Peyer's patch (tissue), 4 donors: ENCODE measurements around the gene CELSR1. TPM values are rescaled to one million over a fixed set of nuclear protein-coding genes. Genes with fewer than 3 reads are reported as not detected.

ENCODE experiments used
- DNase-seq, 3 donors: peaks; one replicate each; pipeline ENCODE4 v3.0.0-alpha.2; 2017 to 2019
- H3K27ac ChIP-seq, 4 donors: fragments of 200-600 bp; sonication (generic); one replicate each; pipeline ENCODE4 v1.5.1; 2016 to 2019
- H3K27me3 ChIP-seq, 2 donors: fragments of 200-600 bp; sonication (generic); one replicate each; pipeline ENCODE4 v1.5.1; 2019
- H3K36me3 ChIP-seq, 3 donors: fragments of 200-600 bp; sonication (generic); one replicate each; pipeline ENCODE4 v1.5.1; 2016 to 2019
- H3K4me1 ChIP-seq, 4 donors: fragments of 200-600 bp; sonication (generic); one replicate each; pipeline ENCODE4 v1.5.1; 2016 to 2019
- H3K4me3 ChIP-seq, 4 donors: fragments of 200-600 bp; sonication (generic); 1 replicate in 3 of 4; 2 replicates in 1 of 4; pipeline ENCODE4 v1.5.1; 2016 to 2019; ENCODE audit warnings: mild to moderate bottlenecking in 1 of 4
- H3K9me3 ChIP-seq, 4 donors: fragments of 200-600 bp; sonication (generic); one replicate each; pipeline ENCODE4 v1.5.1; 2016 to 2019; ENCODE audit warnings: mild to moderate bottlenecking in 1 of 4
- POLR2A ChIP-seq, 2 donors: fragments of 450-650 bp; IDR thresholded peaks; one replicate each; pipeline ENCODE4 v1.5.1; 2017; ENCODE audit warnings: antibody characterized with exemption in 2 of 2, mild to moderate bottlenecking in 2 of 2, moderate library complexity in 2 of 2
- total RNA-seq, 4 donors: library from RNA; depleted of rRNA; stranded (reverse); fragments of >200 nt; gene quantifications; one replicate each; pipeline ENCODE4 v1.1.0, GENCODE V29; 2016
- TF ChIP-seq, protein P1 (sequence below), 6 experiments: fragments of 450-650 bp in 4 of 6; fragments of 200-600 bp in 2 of 6; sonication (generic) in 1 of 6; IDR thresholded peaks; one replicate each; pipeline ENCODE4 v1.5.1; 2017 to 2019; ENCODE audit warnings: antibody characterized with exemption in 6 of 6, mild to moderate bottlenecking in 3 of 6, moderate library complexity in 1 of 6

Gene CELSR1
- total RNA-seq, 4 donors from 2014 or later, result 1.1 to 22.3 (median 1.5) TPM

DNA sequence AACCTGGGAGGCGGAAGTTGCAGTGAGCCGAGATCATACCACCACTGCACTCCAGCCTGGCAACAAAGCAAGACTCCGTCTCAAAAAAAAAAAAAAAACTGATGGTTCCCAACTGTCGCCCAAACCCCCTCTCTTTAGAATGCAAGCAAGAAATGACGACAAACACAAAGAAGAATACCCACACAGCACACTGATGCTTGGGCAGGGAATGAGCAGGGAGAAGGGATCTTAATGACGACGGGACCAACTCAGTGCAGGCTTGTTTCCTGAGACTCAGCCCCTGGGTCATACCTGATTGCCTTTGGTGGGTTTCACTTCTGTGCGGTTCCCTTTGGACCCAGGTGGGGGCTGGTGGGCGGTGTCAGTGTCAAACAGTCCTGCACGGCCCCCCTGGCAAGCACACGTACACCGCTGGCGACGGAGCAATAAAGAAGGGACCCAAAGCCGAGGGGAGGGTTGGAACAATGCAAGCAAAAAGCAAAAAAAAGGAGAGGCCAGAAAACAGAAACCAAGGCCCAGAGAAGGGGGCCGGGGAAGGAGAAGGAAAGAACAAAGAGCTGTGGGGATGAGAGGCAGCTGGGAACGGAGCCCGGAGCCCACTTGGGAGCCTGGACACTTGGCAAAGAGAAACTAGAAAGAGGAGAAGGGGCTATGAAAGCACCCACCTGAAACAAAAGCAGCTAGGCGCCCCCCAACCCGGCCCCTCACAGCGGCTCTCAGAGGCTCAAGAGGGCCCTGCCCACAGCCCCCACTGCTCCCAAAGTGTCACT, 99.6 kb downstream of the CELSR1 start:
- TF ChIP-seq POLR2A (IDR thresholded peaks at IDR 0.05), result no peak
- TF ChIP-seq, protein P1, sequence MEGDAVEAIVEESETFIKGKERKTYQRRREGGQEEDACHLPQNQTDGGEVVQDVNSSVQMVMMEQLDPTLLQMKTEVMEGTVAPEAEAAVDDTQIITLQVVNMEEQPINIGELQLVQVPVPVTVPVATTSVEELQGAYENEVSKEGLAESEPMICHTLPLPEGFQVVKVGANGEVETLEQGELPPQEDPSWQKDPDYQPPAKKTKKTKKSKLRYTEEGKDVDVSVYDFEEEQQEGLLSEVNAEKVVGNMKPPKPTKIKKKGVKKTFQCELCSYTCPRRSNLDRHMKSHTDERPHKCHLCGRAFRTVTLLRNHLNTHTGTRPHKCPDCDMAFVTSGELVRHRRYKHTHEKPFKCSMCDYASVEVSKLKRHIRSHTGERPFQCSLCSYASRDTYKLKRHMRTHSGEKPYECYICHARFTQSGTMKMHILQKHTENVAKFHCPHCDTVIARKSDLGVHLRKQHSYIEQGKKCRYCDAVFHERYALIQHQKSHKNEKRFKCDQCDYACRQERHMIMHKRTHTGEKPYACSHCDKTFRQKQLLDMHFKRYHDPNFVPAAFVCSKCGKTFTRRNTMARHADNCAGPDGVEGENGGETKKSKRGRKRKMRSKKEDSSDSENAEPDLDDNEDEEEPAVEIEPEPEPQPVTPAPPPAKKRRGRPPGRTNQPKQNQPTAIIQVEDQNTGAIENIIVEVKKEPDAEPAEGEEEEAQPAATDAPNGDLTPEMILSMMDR (IDR thresholded peaks at IDR 0.05), result no peak
- Histone ChIP-seq H3K9me3 (no peaks in the 10 kb centered on the region), H3K4me1 (no peaks in the 10 kb centered on the region), H3K36me3 (no peaks in the 10 kb centered on the region), H3K4me3 (no peak overlapping the region), H3K27ac (no peak overlapping the region), H3K27me3 (no peaks in the 10 kb centered on the region)
- no peak for DNase-seq

DNA sequence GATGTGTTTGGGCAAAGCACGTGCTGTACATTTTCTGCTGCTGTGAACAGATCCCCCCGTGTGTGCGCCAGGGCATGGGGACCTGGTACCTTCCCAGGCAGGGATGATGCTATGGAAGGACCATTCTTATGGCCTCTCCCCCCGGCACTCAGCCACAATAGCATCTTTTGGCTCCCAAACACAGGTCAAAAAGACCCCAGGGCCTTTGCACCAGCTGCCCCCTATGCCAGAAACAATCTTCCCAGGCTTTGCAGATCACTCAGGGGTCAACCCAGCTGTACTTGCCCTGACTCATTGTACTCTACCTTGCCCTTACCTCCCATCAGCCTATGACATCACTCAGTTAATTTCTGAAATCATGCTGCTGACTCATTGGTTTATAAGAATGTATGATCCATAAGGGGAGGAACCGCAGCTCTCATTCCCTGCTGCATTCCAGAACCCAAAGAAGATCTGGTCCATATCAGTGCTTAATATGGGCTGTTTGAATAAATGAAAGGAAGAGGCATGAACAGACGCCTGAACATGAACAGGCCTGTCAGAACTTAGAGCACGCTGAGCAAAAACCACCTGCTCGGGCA, 100.7 kb downstream of the CELSR1 start:
- TF ChIP-seq POLR2A (IDR thresholded peaks at IDR 0.05), result no peak
- TF ChIP-seq, protein P1 (IDR thresholded peaks at IDR 0.05), result no peak
- H3K4me3 ChIP-seq, result no peak overlapping the region

DNA sequence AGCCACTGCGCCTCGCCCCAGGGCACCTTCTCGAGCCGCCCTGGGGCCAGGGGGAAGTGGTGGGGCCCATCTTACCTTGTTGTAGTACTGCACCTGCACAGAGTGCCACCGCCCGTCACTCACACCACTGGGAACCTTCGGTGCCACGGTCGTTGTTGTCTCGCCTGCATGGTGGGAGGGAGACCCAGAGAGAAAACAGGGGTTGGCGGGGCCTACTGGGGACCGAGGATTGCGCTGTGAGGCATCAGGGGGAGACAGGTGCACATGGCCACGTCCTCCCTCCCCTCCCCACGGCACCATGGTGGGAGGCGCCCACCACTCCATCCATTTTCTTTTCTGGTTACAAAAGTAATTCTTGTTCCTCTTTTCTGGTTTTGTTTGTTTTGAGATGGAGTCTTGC, 104.1 kb downstream of the CELSR1 start:
- no peaks in the 10 kb centered on the region for H3K27me3 ChIP-seq
- H3K27ac ChIP-seq, result peak overlapping the region in 2 of 4 donors; percentile 77 to 78
- no peaks in the 10 kb centered on the region for H3K36me3 ChIP-seq
- H3K4me1 ChIP-seq, result peaks cover 0 to 14% (median 7%) of the 10 kb centered on the region in 4 donors
- no peaks in the 10 kb centered on the region for H3K9me3 ChIP-seq
- DNase-seq, result peak in 2 of 3 donors; percentile 54 to 57
- TF ChIP-seq, protein P1 (IDR thresholded peaks at IDR 0.05), result no peak
- TF ChIP-seq POLR2A (IDR thresholded peaks at IDR 0.05), result no peak
- H3K4me3 ChIP-seq, result peak overlapping the region in 2 of 4 donors; percentile 36 to 49

More for the DNA sequence above, 100.7 kb downstream of the CELSR1 start:
- no peak for DNase-seq
- H3K27ac ChIP-seq, result no peak overlapping the region
- H3K9me3 ChIP-seq, result no peaks in the 10 kb centered on the region
- H3K36me3 ChIP-seq, result no peaks in the 10 kb centered on the region
- H3K27me3 ChIP-seq, result no peaks in the 10 kb centered on the region
- H3K4me1 ChIP-seq, result peaks cover 0 to 7% (median 5%) of the 10 kb centered on the region in 4 donors

DNA sequence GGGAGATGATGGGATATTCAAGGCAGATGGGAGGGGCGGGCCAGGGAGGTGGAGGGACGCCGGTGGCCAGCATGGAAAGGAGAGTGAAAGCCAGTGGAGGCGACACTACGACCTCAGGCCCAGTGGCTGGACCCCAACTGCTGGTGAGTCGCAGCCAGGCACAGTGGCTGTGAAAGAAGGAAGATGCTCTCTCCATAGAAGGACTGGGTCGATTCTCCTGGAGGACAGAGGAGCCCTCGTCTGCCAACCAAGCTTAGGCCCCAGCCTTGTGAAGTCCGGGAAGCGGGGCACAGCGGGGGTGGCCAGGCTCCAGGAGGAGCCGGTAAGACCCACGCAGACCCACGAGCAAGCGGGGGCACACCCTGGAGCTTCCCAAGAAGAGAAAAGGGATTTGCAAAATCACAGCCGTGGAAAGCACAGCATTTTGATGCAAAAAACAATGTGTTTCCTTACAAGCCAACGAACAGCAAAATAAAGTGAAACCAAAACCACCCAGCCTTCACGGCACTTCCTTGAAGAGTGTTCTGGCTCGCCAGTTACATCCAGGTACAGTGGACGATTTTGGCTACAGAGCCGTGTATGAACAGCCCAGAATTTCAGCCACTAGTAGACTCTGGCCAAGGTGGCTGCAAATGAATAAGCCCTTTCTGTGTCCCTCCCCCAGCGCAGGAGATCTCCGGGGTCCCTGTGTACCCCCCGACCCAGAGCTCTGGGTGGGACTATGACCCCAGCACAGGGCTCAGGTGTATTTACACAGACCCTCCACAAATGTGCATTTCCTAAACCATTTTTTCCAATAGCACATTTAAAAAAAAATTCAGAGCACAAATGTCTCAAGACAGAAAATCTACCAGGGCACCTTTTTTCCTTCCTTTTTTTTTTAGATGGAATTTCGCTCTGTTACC, 105.0 kb downstream of the CELSR1 start:
- peak in 2 of 3 donors; percentile 68 to 75 for DNase-seq
- Histone ChIP-seq H3K4me3 (peak overlapping the region; percentile 36 to 64 (median 52)), H3K36me3 (no peaks in the 10 kb centered on the region), H3K4me1 (peaks cover 0 to 14% (median 7%) of the 10 kb centered on the region in 4 donors), H3K27ac (peak overlapping the region; percentile 27 to 78 (median 71)), H3K9me3 (no peaks in the 10 kb centered on the region), H3K27me3 (no peaks in the 10 kb centered on the region)
- TF ChIP-seq, protein P1 (IDR thresholded peaks at IDR 0.05), result no peak
- no peak for TF ChIP-seq POLR2A (IDR thresholded peaks at IDR 0.05)
